ENCODE measurements around the gene NUP98.

The NUP98 gene

GRCh38 chr11:3720997-3721396, 76.4 kb downstream of the NUP98 start (continued):
- no peak for TF ChIP-seq ZNF777 (tag by site-specific recombination; IDR thresholded peaks at IDR 0.05; ENCODE audit: borderline replicate concordance)
- no peak for TF ChIP-seq ZNF26 (tag by site-specific recombination; IDR thresholded peaks at IDR 0.05)
- TF ChIP-seq ZEB2 (tag by site-specific recombination; IDR thresholded peaks at IDR 0.05): no peak
- TF ChIP-seq ZBTB17 (tag by site-specific recombination; IDR thresholded peaks at IDR 0.05): no peak
- TF ChIP-seq SP3 (tag by site-specific recombination; IDR thresholded peaks at IDR 0.05): no peak

GRCh38 chr11:3712274-3712673, 85.1 kb downstream of the NUP98 start:
- H3K4me1 ChIP-seq (ENCODE audit: control insufficient read depth, insufficient read depth, low read length): no peaks in the 10 kb centered on the region
- no peak overlapping the region for H3K27ac ChIP-seq (ENCODE audit: extremely low read depth, low read depth, low read length)
- ChIA-PET CTCF (no interaction called here), POLR2A (no interaction called here)
- H3K36me3 ChIP-seq (ENCODE audit: control insufficient read depth in 2 of 2, insufficient read depth in 1 of 2, low read length in 2 of 2): peaks cover 14 to 89% of the 10 kb centered on the region in 2 experiments
- no peak for TF ChIP-seq TCF7L2 (IDR thresholded peaks at IDR 0.05; ENCODE audit: borderline replicate concordance, low read depth, low read length)
- TF ChIP-seq SP2 (tag by site-specific recombination; IDR thresholded peaks at IDR 0.05): no peak
- TF ChIP-seq ZNF623 (tag by site-specific recombination; IDR thresholded peaks at IDR 0.05): no peak
- TF ChIP-seq ZNF362 (tag by site-specific recombination; IDR thresholded peaks at IDR 0.05): no peak
- TF ChIP-seq ZNF433 (tag by site-specific recombination; IDR thresholded peaks at IDR 0.05; ENCODE audit: low read depth): no peak
- TF ChIP-seq MZF1 (tag by site-specific recombination; IDR thresholded peaks at IDR 0.05; ENCODE audit: borderline replicate concordance): no peak
- no peak for TF ChIP-seq MYNN (tag by site-specific recombination; IDR thresholded peaks at IDR 0.05; ENCODE audit: borderline replicate concordance)
- no peak for TF ChIP-seq ZNF777 (tag by site-specific recombination; IDR thresholded peaks at IDR 0.05; ENCODE audit: borderline replicate concordance)
- no peak for TF ChIP-seq ZNF558 (tag by site-specific recombination; IDR thresholded peaks at IDR 0.05)
- no peak for TF ChIP-seq ZNF404 (tag by site-specific recombination; IDR thresholded peaks at IDR 0.05)
- H3K9me3 ChIP-seq (ENCODE audit: control insufficient read depth, insufficient read depth, low read depth, low read length): no peaks in the 10 kb centered on the region
- no peak overlapping the region for H3K4me3 ChIP-seq (ENCODE audit: low read depth, low read length)

GRCh38 chr11:3710485-3711259, 86.7 kb downstream of the NUP98 start:
- Histone ChIP-seq H3K27ac (ENCODE audit: extremely low read depth, low read depth, low read length) (no peak overlapping the region), H3K9me3 (ENCODE audit: control insufficient read depth, insufficient read depth, low read depth, low read length) (no peaks in the 10 kb centered on the region), H3K4me3 (ENCODE audit: low read depth, low read length) (no peak overlapping the region), H3K36me3 (ENCODE audit: control insufficient read depth in 2 of 2, insufficient read depth in 1 of 2, low read length in 2 of 2) (peaks cover 11 to 89% of the 10 kb centered on the region in 2 experiments), H3K4me1 (ENCODE audit: control insufficient read depth, insufficient read depth, low read length) (no peaks in the 10 kb centered on the region)
- TF ChIP-seq ZNF530 (tag by site-specific recombination; IDR thresholded peaks at IDR 0.05; ENCODE audit: low read depth) (no peak), EGR2 (tag by site-specific recombination; IDR thresholded peaks at IDR 0.05; ENCODE audit: low read depth) (no peak)
- ChIA-PET CTCF (interaction anchor here (0.6 to 0.8 kb wide), 2 partner anchors 8 to 112 kb away, joined by 4 to 5 read pairs; no protein-coding TSS in a partner anchor), POLR2A (no interaction called here)

GRCh38 chr11:3709977-3710376, 87.4 kb downstream of the NUP98 start:
- Histone ChIP-seq H3K36me3 (ENCODE audit: control insufficient read depth in 2 of 2, insufficient read depth in 1 of 2, low read length in 2 of 2) (peaks cover 9 to 89% of the 10 kb centered on the region in 2 experiments), H3K4me3 (ENCODE audit: low read depth, low read length) (no peak overlapping the region), H3K27ac (ENCODE audit: extremely low read depth, low read depth, low read length) (no peak overlapping the region), H3K9me3 (ENCODE audit: control insufficient read depth, insufficient read depth, low read depth, low read length) (no peaks in the 10 kb centered on the region), H3K4me1 (ENCODE audit: control insufficient read depth, insufficient read depth, low read length) (no peaks in the 10 kb centered on the region)
- ChIA-PET CTCF (no interaction called here), POLR2A (no interaction called here)
- no peak for TF ChIP-seq BCL11B (tag by site-specific recombination; IDR thresholded peaks at IDR 0.05; ENCODE audit: low read depth)
- TF ChIP-seq ZNF18 (tag by site-specific recombination; IDR thresholded peaks at IDR 0.05): no peak
- no peak for TF ChIP-seq ZNF544 (tag by site-specific recombination; IDR thresholded peaks at IDR 0.05)
- TF ChIP-seq ZNF600 (tag by site-specific recombination; IDR thresholded peaks at IDR 0.05): no peak
- no peak for TF ChIP-seq ZNF133 (tag by site-specific recombination; IDR thresholded peaks at IDR 0.05)
- TF ChIP-seq ZNF707 (tag by site-specific recombination; IDR thresholded peaks at IDR 0.05): no peak
- no peak for TF ChIP-seq ELK4 (IDR thresholded peaks at IDR 0.05; ENCODE audit: borderline replicate concordance, low read depth, low read length)
- no peak for TF ChIP-seq GFI1B (tag by site-specific recombination; IDR thresholded peaks at IDR 0.05)
- no peak for TF ChIP-seq ZNF239 (tag by site-specific recombination; IDR thresholded peaks at IDR 0.05)
- no peak for TF ChIP-seq ZNF433 (tag by site-specific recombination; IDR thresholded peaks at IDR 0.05; ENCODE audit: low read depth)
- no peak for TF ChIP-seq ZFHX2 (tag by site-specific recombination; conservative IDR thresholded peaks at IDR 0.05)

Measured in HEK293 (cell line).